B cell (primary cell): ENCODE results near the gene CC2D2B.

Experiments used
- EZH2 ChIP-seq: IDR thresholded peaks from 2 replicates; pipeline ENCODE4 v1.6.1; 2012; ENCODE audit warnings: borderline replicate concordance, low read depth, mild to moderate bottlenecking, moderate library complexity, low read length; ENCODE audit not compliant: insufficient read depth, poor library complexity, severe bottlenecking
- TF ChIP-seq, protein P1 (sequence below): fragments of 200-600 bp; IDR thresholded peaks from one replicate; pipeline ENCODE4 v1.8.0; 2022; ENCODE audit warnings: antibody characterized with exemption, mild to moderate bottlenecking

GRCh38 chr10:95963202-95963990 lies 55.6 kb downstream of the CC2D2B start:
- TF ChIP-seq, protein P1, sequence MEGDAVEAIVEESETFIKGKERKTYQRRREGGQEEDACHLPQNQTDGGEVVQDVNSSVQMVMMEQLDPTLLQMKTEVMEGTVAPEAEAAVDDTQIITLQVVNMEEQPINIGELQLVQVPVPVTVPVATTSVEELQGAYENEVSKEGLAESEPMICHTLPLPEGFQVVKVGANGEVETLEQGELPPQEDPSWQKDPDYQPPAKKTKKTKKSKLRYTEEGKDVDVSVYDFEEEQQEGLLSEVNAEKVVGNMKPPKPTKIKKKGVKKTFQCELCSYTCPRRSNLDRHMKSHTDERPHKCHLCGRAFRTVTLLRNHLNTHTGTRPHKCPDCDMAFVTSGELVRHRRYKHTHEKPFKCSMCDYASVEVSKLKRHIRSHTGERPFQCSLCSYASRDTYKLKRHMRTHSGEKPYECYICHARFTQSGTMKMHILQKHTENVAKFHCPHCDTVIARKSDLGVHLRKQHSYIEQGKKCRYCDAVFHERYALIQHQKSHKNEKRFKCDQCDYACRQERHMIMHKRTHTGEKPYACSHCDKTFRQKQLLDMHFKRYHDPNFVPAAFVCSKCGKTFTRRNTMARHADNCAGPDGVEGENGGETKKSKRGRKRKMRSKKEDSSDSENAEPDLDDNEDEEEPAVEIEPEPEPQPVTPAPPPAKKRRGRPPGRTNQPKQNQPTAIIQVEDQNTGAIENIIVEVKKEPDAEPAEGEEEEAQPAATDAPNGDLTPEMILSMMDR: no peak
- TF ChIP-seq EZH2: no peak
